Trophoblast cell (in vitro differentiated cells and primary cell): ENCODE data around the gene ZNF33B.

Experiments
- DNase-seq, 2 donors: peaks; one replicate each; pipeline ENCODE4 v3.0.0-alpha.2; 2016
- H2AFZ ChIP-seq: 2 replicates; pipeline ENCODE4 v1.6.1; 2013; ENCODE audit warnings: low read length, moderate library complexity, mild to moderate bottlenecking; ENCODE audit not compliant: insufficient read depth, poor library complexity
- H2AK5ac ChIP-seq: 2 replicates; pipeline ENCODE4 v1.6.1; 2013; ENCODE audit warnings: mild to moderate bottlenecking, low read length
- H2BK120ac ChIP-seq: 2 replicates; pipeline ENCODE4 v1.6.1; 2013; ENCODE audit warnings: low read length, mild to moderate bottlenecking, moderate library complexity; ENCODE audit not compliant: insufficient read depth, poor library complexity
- H2BK12ac ChIP-seq: 2 replicates; pipeline ENCODE4 v1.6.1; 2013; ENCODE audit warnings: mild to moderate bottlenecking, low read length, moderate library complexity
- H2BK5ac ChIP-seq: 2 replicates; pipeline ENCODE4 v1.6.1; 2013; ENCODE audit warnings: low read length, low read depth, moderate library complexity, mild to moderate bottlenecking; ENCODE audit not compliant: poor library complexity
- H3K14ac ChIP-seq: 2 replicates; pipeline ENCODE4 v1.6.1; 2013; ENCODE audit warnings: mild to moderate bottlenecking, low read length
- H3K18ac ChIP-seq: 2 replicates; pipeline ENCODE4 v1.6.1; 2013; ENCODE audit warnings: mild to moderate bottlenecking, low read length
- H3K23ac ChIP-seq: 2 replicates; pipeline ENCODE4 v1.6.1; 2013; ENCODE audit warnings: low read length
- H3K27ac ChIP-seq: 2 replicates; pipeline ENCODE4 v1.5.1; 2013; ENCODE audit warnings: low read depth, mild to moderate bottlenecking, inconsistent platforms, low read length, moderate library complexity
- H3K27me3 ChIP-seq: 2 replicates; pipeline ENCODE4 v1.6.1; 2013; ENCODE audit warnings: inconsistent platforms, mild to moderate bottlenecking, low read length, moderate library complexity; ENCODE audit not compliant: insufficient read depth
- H3K36me3 ChIP-seq, 2 experiments: 1 replicate in 1 of 2; 2 replicates in 1 of 2; pipeline ENCODE4 v1.6.1; 2013; ENCODE audit warnings: low read length in 2 of 2, mild to moderate bottlenecking in 2 of 2, moderate library complexity in 1 of 2; ENCODE audit not compliant: insufficient read depth in 2 of 2, control insufficient read depth in 1 of 2
- H3K4ac ChIP-seq: 2 replicates; pipeline ENCODE4 v1.6.1; 2013; ENCODE audit warnings: low read depth, mild to moderate bottlenecking, low read length, moderate library complexity
- H3K4me1 ChIP-seq, 2 experiments: 1 replicate in 1 of 2; 2 replicates in 1 of 2; pipeline ENCODE4 v1.6.1; 2013; ENCODE audit warnings: low read length in 2 of 2, mild to moderate bottlenecking in 2 of 2, moderate library complexity in 1 of 2; ENCODE audit not compliant: insufficient read depth in 2 of 2, control insufficient read depth in 1 of 2
- H3K4me2 ChIP-seq: 2 replicates; pipeline ENCODE4 v1.6.1; 2013; ENCODE audit warnings: inconsistent platforms, mild to moderate bottlenecking, low read length, moderate library complexity
- H3K4me3 ChIP-seq: 2 replicates; pipeline ENCODE4 v1.5.1; 2013; ENCODE audit warnings: mild to moderate bottlenecking, low read depth, low read length, inconsistent platforms
- H3K79me1 ChIP-seq: one replicate; pipeline ENCODE4 v1.6.1; 2013; ENCODE audit warnings: low read length
- H3K79me2 ChIP-seq: 2 replicates; pipeline ENCODE4 v1.6.1; 2013; ENCODE audit warnings: low read length, mild to moderate bottlenecking; ENCODE audit not compliant: control insufficient read depth, insufficient read depth, poor library complexity
- H3K9ac ChIP-seq: 2 replicates; pipeline ENCODE4 v1.6.1; 2013; ENCODE audit warnings: mild to moderate bottlenecking, low read length
- H3K9me3 ChIP-seq: 2 replicates; pipeline ENCODE4 v1.6.1; 2013; ENCODE audit warnings: low read depth, mild to moderate bottlenecking, control low read depth, inconsistent platforms, low read length; ENCODE audit not compliant: insufficient read depth
- H4K12ac ChIP-seq: 2 replicates; pipeline ENCODE4 v1.6.1; 2013; ENCODE audit warnings: low read depth, mild to moderate bottlenecking, low read length, moderate library complexity
- H4K8ac ChIP-seq: 2 replicates; pipeline ENCODE4 v1.6.1; 2013; ENCODE audit warnings: low read depth, mild to moderate bottlenecking, low read length, moderate library complexity
- H4K91ac ChIP-seq: one replicate; pipeline ENCODE4 v1.6.1; 2013; ENCODE audit warnings: low read depth, mild to moderate bottlenecking, low read length, moderate library complexity
- WGBS: extraction: QIAGEN DNeasy Blood & Tissue Kit; methylation state at CpG from one replicate; pipeline ENCODE4 v1.1.7; 2013; ENCODE audit warnings: missing lambda C conversion rate; ENCODE audit not compliant: insufficient read length, insufficient coverage; ENCODE audit errors: extremely low coverage; 5-methylcytosine and 5-hydroxymethylcytosine counted together

The ZNF33B gene

GRCh38 chr10:42646687-42647640 lies 8.6 kb upstream of the ZNF33B start:
- peak overlapping the region; percentile 44 for H2BK120ac ChIP-seq
- peak; percentile 74 to 88 for DNase-seq
- H2BK12ac ChIP-seq, result no peak overlapping the region
- no peak overlapping the region for H4K12ac ChIP-seq
- peak overlapping the region; percentile 57 for H3K27ac ChIP-seq
- no peak overlapping the region for H3K4me2 ChIP-seq
- no peak overlapping the region for H3K9ac ChIP-seq
- no peaks in the 10 kb centered on the region for H3K36me3 ChIP-seq
- peaks cover 17% of the 10 kb centered on the region for H3K9me3 ChIP-seq
- peaks cover 10 to 13% of the 10 kb centered on the region in 2 experiments for H3K4me1 ChIP-seq
- H2AK5ac ChIP-seq, result no peak overlapping the region
- H4K91ac ChIP-seq, result peak overlapping the region; percentile 79
- no peak overlapping the region for H3K4me3 ChIP-seq
- no CpG with 5 or more reads among the region's 11 CpGs for WGBS
- H3K27me3 ChIP-seq, result no peaks in the 10 kb centered on the region
- H3K23ac ChIP-seq, result no peak overlapping the region
- no peak overlapping the region for H2AFZ ChIP-seq
- H2BK5ac ChIP-seq, result peak overlapping the region; percentile 62
- no peaks in the 10 kb centered on the region for H3K79me2 ChIP-seq
- no peak overlapping the region for H3K4ac ChIP-seq
- peaks cover 7% of the 10 kb centered on the region for H3K79me1 ChIP-seq
- no peak overlapping the region for H3K18ac ChIP-seq
- H3K14ac ChIP-seq, result peak overlapping the region; percentile 35
- peak overlapping the region; percentile 30 for H4K8ac ChIP-seq

GRCh38 chr10:42646214-42646613 lies 7.8 kb upstream of the ZNF33B start:
- H4K91ac ChIP-seq, result peak overlapping the region; percentile 79
- no peak overlapping the region for H3K4me3 ChIP-seq
- H3K23ac ChIP-seq, result no peak overlapping the region
- no peaks in the 10 kb centered on the region for H3K36me3 ChIP-seq
- peak overlapping the region; percentile 57 for H3K27ac ChIP-seq
- DNase-seq, result peak in 1 of 2 donors; percentile 19
- H2AFZ ChIP-seq, result no peak overlapping the region
- peaks cover 10 to 13% of the 10 kb centered on the region in 2 experiments for H3K4me1 ChIP-seq
- peak overlapping the region; percentile 62 for H2BK5ac ChIP-seq
- no peak overlapping the region for H4K12ac ChIP-seq
- H3K79me1 ChIP-seq, result peaks cover 7% of the 10 kb centered on the region
- H2BK12ac ChIP-seq, result peak overlapping the region; percentile 66
- H2BK120ac ChIP-seq, result peak overlapping the region; percentile 15
- no CpG with 5 or more reads among the region's 4 CpGs for whole genome bisulfite sequencing
- no peak overlapping the region for H3K4ac ChIP-seq
- peak overlapping the region; percentile 35 for H3K14ac ChIP-seq
- peaks cover 12% of the 10 kb centered on the region for H3K9me3 ChIP-seq
- H4K8ac ChIP-seq, result no peak overlapping the region
- H3K9ac ChIP-seq, result no peak overlapping the region
- H3K4me2 ChIP-seq, result no peak overlapping the region
- no peaks in the 10 kb centered on the region for H3K27me3 ChIP-seq
- no peaks in the 10 kb centered on the region for H3K79me2 ChIP-seq
- H3K18ac ChIP-seq, result no peak overlapping the region
- H2AK5ac ChIP-seq, result no peak overlapping the region

GRCh38 chr10:42645516-42645915 lies 7.1 kb upstream of the ZNF33B start:
- peak overlapping the region; percentile 4 for H2BK5ac ChIP-seq
- H3K4me3 ChIP-seq, result no peak overlapping the region
- H3K9ac ChIP-seq, result no peak overlapping the region
- H2BK12ac ChIP-seq, result peak overlapping the region; percentile 66
- no peaks in the 10 kb centered on the region for H3K27me3 ChIP-seq
- peak overlapping the region; percentile 9 for H3K14ac ChIP-seq
- no peak overlapping the region for H4K12ac ChIP-seq
- H3K4me1 ChIP-seq, result peaks cover 10 to 13% of the 10 kb centered on the region in 2 experiments
- peak overlapping the region; percentile 5 for H2BK120ac ChIP-seq
- H3K9me3 ChIP-seq, result peaks cover 9% of the 10 kb centered on the region
- H3K36me3 ChIP-seq, result no peaks in the 10 kb centered on the region
- peak overlapping the region; percentile 28 for H3K27ac ChIP-seq
- peaks cover 7% of the 10 kb centered on the region for H3K79me1 ChIP-seq
- no peak overlapping the region for H3K4me2 ChIP-seq
- no peak overlapping the region for H2AK5ac ChIP-seq
- no peak overlapping the region for H3K18ac ChIP-seq
- no peak overlapping the region for H4K8ac ChIP-seq
- no peak for DNase-seq
- H3K23ac ChIP-seq, result no peak overlapping the region
- H3K4ac ChIP-seq, result no peak overlapping the region
- H4K91ac ChIP-seq, result peak overlapping the region; percentile 79
- no peaks in the 10 kb centered on the region for H3K79me2 ChIP-seq
- WGBS, result no CpG with 5 or more reads among the region's 12 CpGs
- no peak overlapping the region for H2AFZ ChIP-seq

GRCh38 chr10:42645103-42645502 lies 6.7 kb upstream of the ZNF33B start:
- peaks cover 9% of the 10 kb centered on the region for H3K9me3 ChIP-seq
- no peak overlapping the region for H3K4me2 ChIP-seq
- no peak overlapping the region for H2AFZ ChIP-seq
- no peak overlapping the region for H4K8ac ChIP-seq
- no peak overlapping the region for H3K9ac ChIP-seq
- no peak overlapping the region for H3K18ac ChIP-seq
- H4K12ac ChIP-seq, result no peak overlapping the region
- no peak overlapping the region for H2BK5ac ChIP-seq
- no peak overlapping the region for H3K4ac ChIP-seq
- H3K27ac ChIP-seq, result no peak overlapping the region
- no peak overlapping the region for H3K23ac ChIP-seq
- DNase-seq, result peak; percentile 84 to 91
- H3K79me2 ChIP-seq, result no peaks in the 10 kb centered on the region
- H3K27me3 ChIP-seq, result no peaks in the 10 kb centered on the region
- no CpG with 5 or more reads among the region's 4 CpGs for WGBS
- no peak overlapping the region for H2BK120ac ChIP-seq
- H2BK12ac ChIP-seq, result no peak overlapping the region
- no peak overlapping the region for H3K4me3 ChIP-seq
- H2AK5ac ChIP-seq, result no peak overlapping the region
- peaks cover 10 to 13% of the 10 kb centered on the region in 2 experiments for H3K4me1 ChIP-seq
- peaks cover 7% of the 10 kb centered on the region for H3K79me1 ChIP-seq
- no peak overlapping the region for H3K14ac ChIP-seq
- no peak overlapping the region for H4K91ac ChIP-seq
- no peaks in the 10 kb centered on the region for H3K36me3 ChIP-seq
